Bronchial epithelial cell (primary cell): ENCODE results near the gene SNTA1. TPM values are rescaled to one million over a fixed set of nuclear protein-coding genes. Genes with fewer than 3 reads are reported as not detected.
"Not testable (repeated sequence)": the region's sequence is repeated elsewhere in the genome, so short reads cannot be mapped to it uniquely, and the experiment has no call there.

Source experiments
- DNase-seq: peaks from one replicate; pipeline ENCODE4 v3.0.0-alpha.2; 2010; ENCODE audit warnings: low read depth
- FAIRE-seq: peaks from 2 replicates; lab custom pipeline; 2011; peaks lifted over from hg19 to GRCh38; lab: Jason Lieb, UNC
- H3K27me3 ChIP-seq: 2 replicates; pipeline ENCODE4 v1.5.1; 2011; ENCODE audit warnings: low read length; ENCODE audit not compliant: control insufficient read depth, insufficient read depth
- H3K36me3 ChIP-seq: 2 replicates; pipeline ENCODE4 v1.5.1; 2011; ENCODE audit warnings: low read length; ENCODE audit not compliant: control insufficient read depth, insufficient read depth
- H3K4me3 ChIP-seq: 2 replicates; pipeline ENCODE4 v1.5.1; 2011; ENCODE audit warnings: mild to moderate bottlenecking, low read depth, low read length, control low read depth
- CTCF ChIP-seq: IDR thresholded peaks from 2 replicates; pipeline ENCODE4 v1.5.1; 2011; ENCODE audit warnings: mild to moderate bottlenecking, moderate library complexity, low read length, control low read depth, inconsistent platforms; ENCODE audit not compliant: insufficient read depth, severe bottlenecking
- total RNA-seq: library from RNA; depleted of rRNA; stranded (reverse); fragments of >200 nt; gene quantifications from 2 replicates; pipeline ENCODE4 v1.2.1, GENCODE V29; 2014

SNTA1 gene
- total RNA-seq, 1 donor from 2014 or later, result 4.2 TPM

- Histone ChIP-seq H3K4me3 (no peak overlapping the region), H3K36me3 (no peaks in the 10 kb centered on the region), H3K27me3 (no peaks in the 10 kb centered on the region)
- FAIRE-seq (no peak), DNase-seq (no peak)
- TF ChIP-seq CTCF, result no peak
These were observed 9.1 kb downstream of the SNTA1 start for GRCh38 chr20:33434434-33434833.

DNA sequence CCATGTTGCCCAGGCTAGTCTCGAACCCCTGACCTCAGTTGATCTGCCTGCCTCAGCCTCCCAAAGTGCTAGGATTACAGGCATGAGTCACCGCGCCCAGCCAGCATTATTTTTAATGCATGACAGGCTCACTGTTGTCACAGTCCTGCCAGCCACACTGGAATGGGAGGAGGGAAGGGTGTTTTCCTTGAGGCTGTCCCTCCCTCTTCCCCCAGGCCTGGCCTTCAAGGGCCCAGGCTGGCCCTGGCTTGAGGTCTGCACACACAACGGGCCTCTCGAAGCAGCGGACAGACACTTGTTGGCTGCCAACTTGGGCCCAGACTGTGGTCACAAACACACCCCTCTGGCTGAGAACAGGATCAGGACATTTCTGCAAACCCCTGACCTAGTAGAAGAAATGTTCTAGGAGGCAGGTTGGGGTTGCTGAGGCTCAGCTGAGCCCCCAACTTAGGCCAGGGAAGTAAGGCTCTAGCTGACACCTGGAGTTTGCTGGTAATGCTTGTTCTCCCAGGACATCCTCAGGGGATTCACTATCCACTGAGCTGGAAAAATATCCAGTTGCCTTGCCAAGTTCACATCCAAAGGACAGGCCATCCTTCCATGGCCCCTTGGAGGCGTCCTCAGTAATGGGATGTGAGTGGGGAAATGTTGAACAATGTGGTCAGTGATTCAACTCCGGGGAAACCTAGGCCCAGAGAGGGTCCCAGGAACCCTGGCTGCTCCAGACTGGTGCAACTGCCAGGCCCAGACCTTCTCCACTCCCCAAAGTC, 9.9 kb downstream of the SNTA1 start:
- no peak for TF ChIP-seq CTCF
- H3K27me3 ChIP-seq, result no peaks in the 10 kb centered on the region
- DNase-seq, result no peak
- FAIRE-seq, result no peak
- H3K36me3 ChIP-seq, result no peaks in the 10 kb centered on the region
- no peak overlapping the region for H3K4me3 ChIP-seq

DNA sequence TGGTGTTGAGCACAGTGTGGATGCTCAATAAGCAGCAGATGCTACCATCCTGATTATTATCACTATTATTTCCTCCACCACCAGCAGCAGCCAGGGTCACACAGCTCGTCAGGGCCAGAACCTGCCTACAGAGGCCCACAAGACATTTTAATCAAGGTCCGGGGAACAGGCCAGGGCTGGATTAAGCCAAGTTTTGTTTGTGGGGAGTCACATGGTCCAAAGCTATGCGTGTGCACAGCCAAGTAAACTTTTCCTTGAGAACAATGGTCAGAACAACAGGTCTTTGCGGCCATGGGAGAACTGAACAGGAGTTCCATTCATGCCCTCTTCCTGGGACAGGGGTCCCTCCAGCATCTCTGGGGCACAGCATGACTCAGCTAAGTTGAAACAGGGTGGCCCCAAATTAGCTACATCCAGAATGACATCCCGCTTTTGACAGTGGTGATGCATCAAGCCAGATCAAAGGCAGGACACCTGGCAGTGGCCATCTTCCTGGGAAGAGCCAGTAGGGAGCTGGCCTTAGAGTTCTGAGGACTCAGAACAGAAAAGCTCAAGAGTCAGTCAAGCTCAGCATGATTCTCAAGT, 11.7 kb downstream of the SNTA1 start:
- no peak overlapping the region for H3K4me3 ChIP-seq
- no peaks in the 10 kb centered on the region for H3K36me3 ChIP-seq
- FAIRE-seq (no peak), DNase-seq (no peak)
- H3K27me3 ChIP-seq, result no peaks in the 10 kb centered on the region
- TF ChIP-seq CTCF, result no peak

DNA sequence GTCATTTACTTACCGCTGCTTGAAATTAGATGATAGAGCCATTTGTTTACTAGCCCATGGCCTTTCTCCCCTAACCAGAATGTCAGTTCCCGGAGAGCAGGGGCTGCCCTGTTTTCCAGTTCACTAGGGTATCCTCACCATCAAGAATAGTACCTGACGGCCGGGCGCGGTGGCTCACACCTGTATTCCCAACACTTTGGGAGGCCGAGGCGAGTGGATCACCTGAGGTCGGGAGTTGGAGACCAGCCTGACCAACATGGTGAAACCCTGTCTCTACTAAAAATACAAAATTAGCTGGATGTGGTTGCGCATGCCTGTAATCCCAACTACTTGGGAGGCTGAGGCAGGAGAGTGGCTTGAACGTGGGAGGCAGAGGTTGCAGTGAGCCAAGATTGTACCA, 19.7 kb downstream of the SNTA1 start:
- FAIRE-seq, result not testable (repeated sequence)

DNA sequence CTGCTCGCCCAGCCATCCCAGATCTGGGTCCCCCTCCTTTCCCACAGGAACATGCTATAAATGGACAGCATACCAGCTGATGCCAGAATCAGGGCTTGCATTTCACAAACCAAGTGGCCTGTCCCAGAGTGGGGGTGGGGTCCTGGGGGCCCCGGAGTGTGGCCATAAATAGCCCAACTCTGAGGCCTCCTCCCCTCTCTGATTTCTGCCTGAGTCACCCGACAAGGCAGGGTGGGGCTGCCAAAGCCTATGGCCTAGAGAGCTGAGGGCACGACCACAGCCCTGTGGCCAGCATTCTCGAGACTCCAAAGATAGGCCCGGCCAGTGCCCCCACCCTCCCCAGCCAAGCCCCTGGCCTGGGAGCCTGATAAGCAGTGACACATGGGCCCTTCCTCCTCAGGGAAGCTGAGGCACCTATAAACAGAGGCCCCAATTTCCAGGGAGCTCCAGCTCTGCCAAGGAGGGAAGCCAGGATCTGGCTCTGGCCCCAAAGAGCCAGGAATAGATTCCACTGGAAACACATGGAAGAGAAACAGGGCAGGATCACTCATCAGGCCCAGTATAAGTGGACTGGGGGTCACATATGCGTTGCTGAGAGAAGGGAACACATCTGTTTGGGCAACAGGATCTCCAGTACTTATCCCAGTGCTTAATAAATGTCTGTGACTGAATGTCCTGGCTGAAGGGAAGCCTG, 20.3 kb downstream of the SNTA1 start:
- FAIRE-seq (no peak), DNase-seq (no peak)
- Histone ChIP-seq H3K36me3 (no peaks in the 10 kb centered on the region), H3K27me3 (no peaks in the 10 kb centered on the region), H3K4me3 (no peak overlapping the region)
- no peak for TF ChIP-seq CTCF

More for the DNA sequence above, 19.7 kb downstream of the SNTA1 start:
- H3K36me3 ChIP-seq, H3K4me3 ChIP-seq, H3K27me3 ChIP-seq, DNase-seq: not testable (repeated sequence)

DNA sequence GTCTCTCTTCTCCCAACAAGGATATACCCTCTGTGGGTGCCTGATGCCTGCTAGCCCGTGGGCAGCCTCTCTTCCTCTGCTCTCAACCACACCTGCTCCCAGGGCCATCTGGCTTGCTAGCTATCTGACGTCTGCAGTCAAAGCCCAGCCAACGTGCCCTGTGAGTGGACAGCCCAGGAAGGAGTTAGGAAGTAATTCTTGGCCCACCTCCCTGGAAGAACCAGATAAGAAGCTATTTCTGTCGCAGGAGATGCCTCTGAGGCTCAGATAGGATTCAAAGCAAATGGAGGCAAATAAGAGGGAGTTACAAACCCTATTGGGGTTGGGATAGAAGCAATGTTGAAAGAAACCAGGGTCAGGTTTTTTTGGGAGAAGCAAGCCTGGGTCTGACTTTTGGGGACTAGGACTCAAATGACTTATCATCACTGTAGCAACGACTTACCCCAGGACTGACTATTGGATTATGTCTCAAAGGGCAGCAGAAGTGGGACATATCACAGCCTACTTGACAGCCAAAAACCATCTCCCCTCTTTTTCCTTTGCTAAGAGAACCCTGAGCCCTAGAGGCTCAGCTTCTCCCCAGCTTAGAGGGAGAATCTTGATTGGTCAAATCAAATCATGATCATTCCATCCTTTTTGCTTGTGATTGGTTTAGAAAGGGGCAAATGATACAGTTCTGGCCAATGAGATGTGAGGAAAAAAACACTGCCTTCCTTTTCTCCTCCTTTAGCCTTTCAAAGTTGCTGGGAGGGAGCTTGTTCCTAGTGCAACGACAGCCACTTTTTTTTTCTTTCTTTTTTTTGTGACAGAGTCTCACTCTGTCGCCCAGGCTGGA, 24.2 kb downstream of the SNTA1 start:
- no peak for FAIRE-seq
- Histone ChIP-seq H3K36me3 (no peaks in the 10 kb centered on the region), H3K27me3 (no peaks in the 10 kb centered on the region), H3K4me3 (no peak overlapping the region)
- DNase-seq, result no peak
- no peak for TF ChIP-seq CTCF
